NCI-H460 (cell line): ENCODE measurements around the gene LHFPL5. TPM values are rescaled to one million over a fixed set of nuclear protein-coding genes. Genes with fewer than 3 reads are reported as not detected.

Experiments used
- DNase-seq: peaks from one replicate; pipeline ENCODE4 v3.0.0-alpha.2; 2016; ENCODE audit warnings: low read depth; ENCODE audit errors: extremely low read depth
- total RNA-seq: library from RNA; depleted of rRNA; stranded (reverse); fragments of >200 nt; shearing (Covaris generic); gene quantifications from 2 replicates; pipeline ENCODE4 v1.2.3, GENCODE V29; 2014; rRNA removed

LHFPL5 gene
- total RNA-seq, 1 experiment from 2014 or later: not detected

- DNase-seq: no peak
Measured at GRCh38 chr6:35850208-35850607, 45.1 kb downstream of the LHFPL5 start.

GRCh38 chr6:35852994-35853393 is 47.8 kb downstream of the LHFPL5 start:
- no peak for DNase-seq

GRCh38 chr6:35856250-35856649 is 51.1 kb downstream of the LHFPL5 start:
- DNase-seq: no peak

DNA sequence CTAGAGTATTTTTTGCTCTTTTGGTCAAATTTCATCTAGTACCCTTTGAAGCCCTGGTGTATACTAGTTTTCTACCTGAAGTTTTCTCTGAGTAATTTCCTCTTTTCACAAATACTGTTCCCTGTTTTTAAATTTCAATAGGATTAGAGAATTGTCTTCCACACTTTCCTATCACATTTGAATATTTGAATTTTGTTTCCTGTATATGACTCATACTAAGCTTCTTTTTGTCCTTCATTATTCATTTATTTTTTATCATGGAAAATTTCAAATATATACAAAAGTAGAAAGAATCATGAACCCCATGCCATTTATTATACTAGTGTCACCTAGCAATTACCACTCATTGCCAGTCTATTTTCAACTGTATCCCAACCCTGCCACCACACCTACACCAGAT is 52.7 kb downstream of the LHFPL5 start:
- no peak for DNase-seq

GRCh38 chr6:35859367-35859766 is 54.2 kb downstream of the LHFPL5 start:
- DNase-seq: no peak

Other genes with a start within 250 kb of the LHFPL5 start
- gene FKBP5, start 116.4 kb upstream of the LHFPL5 start, total RNA-seq: 5.7 and 8.9 TPM in 2 replicates
- 0.50 TPM in 1 of 2 replicates, not detected in the other for gene ARMC12, start 68.3 kb upstream of the LHFPL5 start, total RNA-seq
- not detected in 2 replicates for gene CLPSL2, start 28.8 kb upstream of the LHFPL5 start, total RNA-seq
- gene CLPSL1, start 24.3 kb upstream of the LHFPL5 start, total RNA-seq: not detected in 2 replicates
- not detected in 2 replicates for gene CLPS, start 8.0 kb upstream of the LHFPL5 start, total RNA-seq
- 61.5 and 68.4 TPM in 2 replicates for gene SRPK1, start 115.7 kb downstream of the LHFPL5 start, total RNA-seq
- not detected in 2 replicates for gene SLC26A8, start 219.3 kb downstream of the LHFPL5 start, total RNA-seq
- 26.5 and 28.4 TPM in 2 replicates for gene MAPK14, start 222.5 kb downstream of the LHFPL5 start, total RNA-seq